ENCODE measurements around the gene SGCE.
"Not testable (repeated sequence)": the region's sequence is repeated elsewhere in the genome, so short reads cannot be mapped to it uniquely, and the experiment has no call there.

SGCE gene

GRCh38 chr7:94655848-94656657, at the start of gene SGCE:
TSS of gene SGCE (minus strand) at chr7:94656133. CDS start at chr7:94656098, 35 bp downstream.
- peak; percentile 31 for DNase-seq

- not testable (repeated sequence) for DNase-seq
Measured at GRCh38 chr7:94705155-94706021, 49.5 kb upstream of the SGCE start.

GRCh38 chr7:94701555-94701973, 45.6 kb upstream of the SGCE start:
- peak; percentile 84 for DNase-seq

DNA sequence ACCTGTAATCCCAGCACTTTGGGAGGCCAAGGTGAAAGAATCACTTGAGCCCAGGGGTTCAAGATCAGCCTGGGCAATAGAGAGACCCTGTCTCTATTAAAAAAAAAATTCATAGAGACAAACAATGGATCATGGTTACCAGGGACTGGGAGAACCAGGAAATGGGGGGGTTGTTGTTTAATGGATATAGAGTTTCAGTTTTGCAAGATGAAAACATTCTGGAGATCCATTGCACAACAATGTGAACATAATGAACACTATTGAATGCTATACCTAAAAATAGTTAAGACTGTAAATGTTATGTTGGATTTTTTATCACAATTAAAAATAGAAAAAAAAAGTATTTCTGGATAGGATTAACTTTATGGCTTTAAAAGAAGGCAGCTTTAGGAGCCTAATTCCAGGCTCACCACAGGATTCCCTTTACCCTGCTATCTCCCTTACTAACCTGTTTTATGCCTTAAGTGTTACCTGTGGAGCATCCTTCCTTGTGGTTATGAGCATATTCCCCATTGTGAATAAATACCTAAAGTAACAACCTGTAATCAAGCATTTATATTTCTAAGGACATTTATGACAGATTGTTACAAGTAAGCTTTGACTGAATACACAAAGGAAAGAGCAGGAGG, 45.1 kb upstream of the SGCE start:
- no peak for DNase-seq

DNA sequence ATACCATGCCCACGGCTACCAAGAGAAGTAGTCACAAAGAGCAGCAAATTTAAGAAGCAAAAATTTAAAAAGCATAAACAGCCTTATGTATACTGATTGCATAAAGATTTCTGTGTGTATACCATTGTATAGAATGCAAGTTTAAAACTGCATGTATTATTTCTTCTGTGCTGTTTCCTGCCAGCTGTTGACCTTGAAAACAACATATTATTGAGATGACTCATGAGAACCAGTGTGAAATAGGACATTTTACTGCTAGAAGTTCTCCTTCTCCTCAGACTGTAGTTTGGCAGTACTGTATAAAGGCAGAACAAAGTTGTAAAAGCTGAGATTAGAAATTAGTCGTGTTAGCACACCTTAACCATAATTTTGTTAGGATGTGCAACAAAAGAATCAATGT, 42.3 kb upstream of the SGCE start:
- no peak for DNase-seq

- DNase-seq, result no peak
Measured at GRCh38 chr7:94697035-94697974, 41.4 kb upstream of the SGCE start.

DNA sequence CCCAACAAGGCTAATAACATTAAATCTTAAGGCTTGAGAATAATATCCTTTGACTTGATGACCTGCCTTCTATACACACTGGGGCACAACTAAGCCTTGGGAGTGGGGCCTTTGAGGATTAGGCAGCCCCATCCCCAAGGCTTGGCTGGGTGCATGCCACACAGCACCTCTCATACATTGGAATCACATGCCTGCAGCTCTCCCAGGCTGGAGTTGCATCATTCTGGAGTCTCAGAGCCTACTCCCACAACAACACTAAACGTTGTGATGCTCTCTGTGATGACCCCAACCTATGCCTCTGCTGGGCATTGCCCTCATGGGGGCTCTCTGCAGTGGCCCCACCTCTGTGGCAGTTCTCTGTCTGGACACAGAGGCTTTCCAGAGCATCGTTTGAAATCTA, 31.9 kb upstream of the SGCE start:
- no peak for DNase-seq

DNA sequence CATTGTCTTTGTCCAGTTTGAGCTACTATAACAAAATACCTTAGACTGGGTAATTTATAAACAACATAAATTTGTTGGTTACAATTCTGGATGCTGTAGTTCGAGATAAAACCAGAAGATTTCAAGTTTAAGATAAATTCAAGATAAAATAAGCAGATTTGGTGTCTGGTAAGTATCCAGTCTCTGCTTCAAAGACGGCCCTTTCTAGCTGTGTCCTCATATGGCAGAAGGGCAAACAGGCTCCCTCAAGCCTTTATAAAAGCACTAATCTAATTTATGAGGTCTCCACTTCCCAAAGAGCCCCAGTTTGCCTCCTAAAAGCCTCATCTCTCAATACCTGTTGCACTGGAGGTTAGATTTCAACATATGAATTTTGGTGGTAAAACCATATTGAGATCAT, 31.1 kb upstream of the SGCE start:
- DNase-seq, result no peak

GRCh38 chr7:94683066-94683465, 27.1 kb upstream of the SGCE start:
- DNase-seq, result no peak

GRCh38 chr7:94679358-94679757, 23.4 kb upstream of the SGCE start:
- DNase-seq, result no peak

DNA sequence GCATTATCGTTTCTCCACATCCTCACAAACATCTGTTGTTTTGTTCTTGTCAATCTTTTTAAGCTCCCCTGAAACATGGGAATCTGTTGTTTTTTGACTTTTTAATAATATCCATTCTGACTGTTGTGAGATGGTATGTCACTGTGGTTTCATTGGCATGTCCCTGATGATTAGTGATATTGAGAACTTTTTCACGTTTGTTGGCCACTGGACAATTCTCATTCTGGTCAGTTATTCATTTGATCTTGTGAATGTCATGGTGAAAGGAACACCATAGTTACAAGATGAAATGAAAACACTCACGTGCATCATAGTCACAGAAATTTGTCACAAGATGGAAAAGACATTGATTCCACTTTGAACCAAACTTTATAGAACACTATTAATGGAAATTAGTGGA, 20.5 kb upstream of the SGCE start:
- DNase-seq, result no peak

GRCh38 chr7:94675356-94675755, 19.4 kb upstream of the SGCE start:
- no peak for DNase-seq

DNA sequence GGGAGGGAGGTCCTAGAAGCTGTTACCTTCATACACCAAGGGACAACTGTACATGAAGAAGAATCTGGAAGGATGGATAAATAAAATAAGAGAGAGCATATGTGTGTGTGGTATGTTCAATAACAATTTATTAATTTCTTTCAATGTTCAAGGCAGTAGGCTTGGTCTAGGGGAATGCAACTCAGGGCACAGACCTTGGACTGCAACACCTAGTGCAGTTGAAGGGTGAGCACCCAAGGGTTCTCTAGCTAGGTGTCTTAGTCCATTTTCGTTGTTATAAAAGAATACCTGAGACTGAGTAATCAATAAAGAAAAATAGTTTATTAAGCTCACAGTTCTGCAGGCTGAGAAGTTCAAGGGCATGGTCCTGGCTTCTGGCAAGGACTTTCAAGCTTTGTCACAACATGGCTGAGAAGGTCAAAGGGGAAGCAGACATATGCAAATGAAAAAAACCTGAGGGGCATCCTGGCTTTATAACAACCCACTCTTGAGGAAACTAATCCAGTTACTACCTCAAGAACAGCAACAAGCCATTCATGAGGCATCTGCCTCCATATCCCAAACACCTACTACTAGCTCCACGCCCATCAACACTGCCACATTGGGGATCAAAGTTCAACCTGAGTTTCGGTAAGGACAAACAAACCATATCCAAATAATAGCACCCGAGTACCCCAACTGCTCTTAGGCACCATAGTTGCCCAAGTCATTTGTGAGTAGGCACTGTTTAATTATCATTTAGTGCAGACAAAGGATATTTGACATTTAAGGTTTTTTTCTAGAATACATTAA, 15.7 kb upstream of the SGCE start:
- no peak for DNase-seq

GRCh38 chr7:94669773-94670495, 14.0 kb upstream of the SGCE start:
- DNase-seq, result no peak

GRCh38 chr7:94666879-94667587, 11.1 kb upstream of the SGCE start:
- DNase-seq, result no peak

DNA sequence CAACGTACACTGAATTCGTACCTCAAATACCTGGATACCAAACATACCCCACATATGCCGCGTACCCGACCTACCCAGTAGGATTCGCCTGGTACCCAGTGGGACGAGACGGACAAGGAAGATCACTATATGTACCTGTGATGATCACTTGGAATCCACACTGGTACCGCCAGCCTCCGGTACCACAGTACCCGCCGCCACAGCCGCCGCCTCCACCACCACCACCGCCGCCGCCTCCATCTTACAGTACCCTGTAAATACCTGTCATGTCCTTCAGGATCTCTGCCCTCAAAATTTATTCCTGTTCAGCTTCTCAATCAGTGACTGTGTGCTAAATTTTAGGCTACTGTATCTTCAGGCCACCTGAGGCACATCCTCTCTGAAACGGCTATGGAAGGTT, 9.5 kb upstream of the SGCE start:
- DNase-seq, result no peak

DNA sequence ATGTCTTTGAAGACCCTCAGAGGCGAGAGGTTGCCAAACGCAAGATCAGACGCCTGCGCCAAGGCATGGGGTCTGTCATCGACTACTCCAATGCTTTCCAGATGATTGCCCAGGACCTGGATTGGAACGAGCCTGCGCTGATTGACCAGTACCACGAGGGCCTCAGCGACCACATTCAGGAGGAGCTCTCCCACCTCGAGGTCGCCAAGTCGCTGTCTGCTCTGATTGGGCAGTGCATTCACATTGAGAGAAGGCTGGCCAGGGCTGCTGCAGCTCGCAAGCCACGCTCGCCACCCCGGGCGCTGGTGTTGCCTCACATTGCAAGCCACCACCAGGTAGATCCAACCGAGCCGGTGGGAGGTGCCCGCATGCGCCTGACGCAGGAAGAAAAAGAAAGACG, 8.1 kb upstream of the SGCE start:
- no peak for DNase-seq

GRCh38 chr7:94662548-94662947, 6.6 kb upstream of the SGCE start:
- DNase-seq, result no peak

DNA sequence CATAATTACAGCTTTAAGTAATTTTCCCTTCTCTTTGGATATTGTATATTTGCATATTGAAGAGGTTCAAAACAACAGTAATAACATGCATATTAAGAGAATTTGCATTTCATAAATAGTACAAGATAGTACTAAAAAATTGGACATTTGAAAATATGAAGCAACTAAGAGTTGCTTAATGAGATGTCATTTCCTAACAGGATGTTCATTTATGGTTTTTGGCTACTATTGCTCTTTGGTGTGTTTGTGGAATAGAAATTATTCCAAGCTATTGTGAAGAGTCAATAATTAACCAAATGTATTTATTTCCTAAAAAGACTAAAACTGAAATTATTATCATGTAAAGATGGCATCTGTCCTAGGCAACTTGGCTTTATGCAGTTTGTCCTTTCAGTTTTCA, 4.1 kb upstream of the SGCE start:
- DNase-seq, result no peak

- DNase-seq, result no peak
Measured at GRCh38 chr7:94658826-94659225, 2.9 kb upstream of the SGCE start.
